Fibroblast of lung (primary cell): ENCODE data around the gene TBK1. TPM values are rescaled to one million over a fixed set of nuclear protein-coding genes. Genes with fewer than 3 reads are reported as not detected.

Experiments
- DNase-seq, 2 donors: peaks; one replicate each; pipeline versions ENCODE4 v3.0.0 to v3.0.0-alpha.2; 2010; ENCODE audit warnings: low read depth in 2 of 2
- H2AFZ ChIP-seq: 2 replicates; pipeline ENCODE4 v1.5.1; 2012; ENCODE audit warnings: low read length, control low read depth, inconsistent platforms
- H3K27ac ChIP-seq: 2 replicates; pipeline ENCODE4 v1.5.1; 2011; ENCODE audit warnings: low read length, control low read depth; ENCODE audit not compliant: insufficient read depth
- H3K27me3 ChIP-seq: 2 replicates; pipeline ENCODE4 v1.5.1; 2011; ENCODE audit warnings: mild to moderate bottlenecking, low read length; ENCODE audit not compliant: control insufficient read depth, insufficient read depth
- H3K36me3 ChIP-seq: 2 replicates; pipeline ENCODE4 v1.5.1; 2011; ENCODE audit warnings: low read length; ENCODE audit not compliant: control insufficient read depth, insufficient read depth
- H3K4me1 ChIP-seq: 2 replicates; pipeline ENCODE4 v1.5.1; 2011; ENCODE audit warnings: low read length; ENCODE audit not compliant: control insufficient read depth, insufficient read depth; ENCODE audit errors: extremely low read depth
- H3K4me2 ChIP-seq: 2 replicates; pipeline ENCODE4 v1.5.1; 2011; ENCODE audit warnings: low read length, control low read depth; ENCODE audit not compliant: insufficient read depth; ENCODE audit errors: extremely low read depth
- H3K4me3 ChIP-seq, 4 experiments: fragments of 200-600 bp in 1 of 4; sonication (generic) in 1 of 4; replicated peaks in 1 of 4; 2 replicates each; pipeline ENCODE4 v1.5.1; 2011 to 2016; ENCODE audit warnings: low read length in 4 of 4, low read depth in 3 of 4, mild to moderate bottlenecking in 3 of 4, control low read depth in 2 of 4, inconsistent platforms in 1 of 4, mixed read lengths in 1 of 4; ENCODE audit not compliant: insufficient read depth in 1 of 4; ENCODE audit errors: control extremely low read depth in 1 of 4
- H3K79me2 ChIP-seq: 2 replicates; pipeline ENCODE4 v1.5.1; 2012; ENCODE audit warnings: mild to moderate bottlenecking, low read length, inconsistent platforms; ENCODE audit not compliant: control insufficient read depth, insufficient read depth
- H3K9ac ChIP-seq: 2 replicates; pipeline ENCODE4 v1.5.1; 2011; ENCODE audit warnings: mild to moderate bottlenecking, low read length, control low read depth; ENCODE audit not compliant: insufficient read depth
- H3K9me3 ChIP-seq: 2 replicates; pipeline ENCODE4 v1.5.1; 2012; ENCODE audit warnings: low read depth, low read length; ENCODE audit not compliant: control insufficient read depth, insufficient read depth
- H4K20me1 ChIP-seq: 2 replicates; pipeline ENCODE4 v1.5.1; 2011; ENCODE audit warnings: low read length; ENCODE audit not compliant: control insufficient read depth, insufficient read depth; ENCODE audit errors: extremely low read depth
- CTCF ChIP-seq, 2 donors: IDR thresholded peaks in 1 of 2; conservative IDR thresholded peaks in 1 of 2; 1 replicate in 1 of 2; 2 replicates in 1 of 2; pipeline ENCODE4 v1.5.1; 2011 to 2012; ENCODE audit warnings: low read length in 2 of 2, control low read depth in 1 of 2, inconsistent platforms in 1 of 2, low read depth in 1 of 2, mild to moderate bottlenecking in 1 of 2
- EZH2 ChIP-seq: IDR thresholded peaks from 2 replicates; pipeline ENCODE4 v1.5.1; 2012; ENCODE audit warnings: low read length, control low read depth, mild to moderate bottlenecking; ENCODE audit errors: missing control alignments
- polyA plus RNA-seq, 2 donors: library from polyadenylated mRNA; depleted of rRNA in 1 of 2; stranded (reverse) in 1 of 2; unstranded in 1 of 2; fragments of >200 nt; gene quantifications; 2 replicates each; pipeline ENCODE4 v1.2.1, GENCODE V29; 2011 to 2012; ENCODE audit warnings: missing spikeins in 1 of 2
- total RNA-seq: library from RNA; depleted of rRNA; stranded (reverse); fragments of >200 nt; gene quantifications from 2 replicates; pipeline ENCODE4 v1.2.1, GENCODE V29; 2014

TBK1 gene
- total and polyA plus RNA-seq, 2 donors (not counting 1 experiment from before 2014, with no cell fraction given) = 26.5 to 42.9 TPM

GRCh38 chr12:64461634-64462414 is 9.9 kb downstream of the TBK1 start:
- Histone ChIP-seq H3K9ac (no peak overlapping the region), H3K79me2 (peaks cover 34% of the 10 kb centered on the region), H3K27me3 (no peaks in the 10 kb centered on the region), H4K20me1 (no peaks in the 10 kb centered on the region), H3K27ac (peak overlapping the region; percentile 41), H3K9me3 (no peaks in the 10 kb centered on the region), H2AFZ (no peak overlapping the region), H3K4me2 (peak overlapping the region; percentile 59), H3K4me3 (no peak overlapping the region), H3K4me1 (peaks cover 18% of the 10 kb centered on the region), H3K36me3 (peaks cover 4% of the 10 kb centered on the region)
- TF ChIP-seq EZH2 (no peak), CTCF (conservative IDR thresholded peaks at IDR 0.05 in 1 of 2, IDR thresholded peaks at IDR 0.05 in 1 of 2; ENCODE audit: low read depth in 1 of 2, low read length in 2 of 2) (no peak)
- peak; percentile 53 to 88 for DNase-seq

DNA sequence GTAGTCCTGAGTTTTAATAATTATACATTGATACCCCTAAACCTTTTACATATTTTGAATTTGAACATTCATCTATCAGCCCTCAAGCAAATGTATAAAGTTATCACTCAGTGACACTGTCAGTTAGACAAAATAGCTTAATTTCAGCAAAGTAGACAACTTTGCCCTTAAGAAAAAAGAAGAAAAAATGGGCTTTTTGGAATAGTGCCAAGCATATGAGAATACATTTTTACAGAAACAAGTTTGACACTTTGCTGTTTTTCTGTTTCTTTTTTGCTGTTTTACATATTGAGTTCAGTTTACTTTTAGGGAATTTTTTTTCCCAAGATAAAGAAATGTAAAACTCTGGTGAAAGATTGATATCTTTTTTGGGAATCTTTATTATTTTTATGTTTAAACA is 14.3 kb downstream of the TBK1 start:
- H3K9me3 ChIP-seq = no peaks in the 10 kb centered on the region
- no peaks in the 10 kb centered on the region for H4K20me1 ChIP-seq
- DNase-seq = no peak
- H3K27ac ChIP-seq = no peak overlapping the region
- TF ChIP-seq EZH2 = no peak
- no peak overlapping the region for H3K4me2 ChIP-seq
- H3K9ac ChIP-seq = no peak overlapping the region
- H3K79me2 ChIP-seq = no peaks in the 10 kb centered on the region
- no peak overlapping the region for H2AFZ ChIP-seq
- H3K27me3 ChIP-seq = no peaks in the 10 kb centered on the region
- peaks cover 4% of the 10 kb centered on the region for H3K36me3 ChIP-seq
- H3K4me1 ChIP-seq = peaks cover 8% of the 10 kb centered on the region
- no peak overlapping the region for H3K4me3 ChIP-seq

GRCh38 chr12:64468966-64469365 is 17.0 kb downstream of the TBK1 start:
- H3K4me2 ChIP-seq = no peak overlapping the region
- H2AFZ ChIP-seq = no peak overlapping the region
- H3K36me3 ChIP-seq = peaks cover 6% of the 10 kb centered on the region
- H3K79me2 ChIP-seq = no peaks in the 10 kb centered on the region
- no peak for TF ChIP-seq EZH2
- no peak for TF ChIP-seq CTCF (conservative IDR thresholded peaks at IDR 0.05 in 1 of 2, IDR thresholded peaks at IDR 0.05 in 1 of 2; ENCODE audit: low read depth in 1 of 2, low read length in 2 of 2)
- H3K4me1 ChIP-seq = no peaks in the 10 kb centered on the region
- no peak overlapping the region for H3K4me3 ChIP-seq
- no peaks in the 10 kb centered on the region for H3K9me3 ChIP-seq
- no peaks in the 10 kb centered on the region for H4K20me1 ChIP-seq
- no peaks in the 10 kb centered on the region for H3K27me3 ChIP-seq
- H3K9ac ChIP-seq = no peak overlapping the region
- H3K27ac ChIP-seq = no peak overlapping the region
- DNase-seq = no peak
